ENCODE results near the gene CCDC198.

The CCDC198 gene

GRCh38 chr14:57495416-57495815 is 1.8 kb upstream of the CCDC198 start:
- Histone ChIP-seq H3K4me3 (ENCODE audit: low read length) (no peak overlapping the region), H3K27me3 (ENCODE audit: insufficient read depth, low read length) (no peaks in the 10 kb centered on the region), H3K4me1 (ENCODE audit: insufficient read depth, low read length) (peaks cover 17% of the 10 kb centered on the region), H3K36me3 (ENCODE audit: insufficient read depth, low read length) (no peaks in the 10 kb centered on the region), H3K27ac (ENCODE audit: low read depth, low read length) (no peak overlapping the region), H3K9me3 (ENCODE audit: insufficient read depth, low read depth, low read length) (no peaks in the 10 kb centered on the region), H3K9ac (ENCODE audit: low read depth, low read length) (no peak overlapping the region)
- WGBS: 100% methylated on average over 2 of the region's 2 CpGs

DNA sequence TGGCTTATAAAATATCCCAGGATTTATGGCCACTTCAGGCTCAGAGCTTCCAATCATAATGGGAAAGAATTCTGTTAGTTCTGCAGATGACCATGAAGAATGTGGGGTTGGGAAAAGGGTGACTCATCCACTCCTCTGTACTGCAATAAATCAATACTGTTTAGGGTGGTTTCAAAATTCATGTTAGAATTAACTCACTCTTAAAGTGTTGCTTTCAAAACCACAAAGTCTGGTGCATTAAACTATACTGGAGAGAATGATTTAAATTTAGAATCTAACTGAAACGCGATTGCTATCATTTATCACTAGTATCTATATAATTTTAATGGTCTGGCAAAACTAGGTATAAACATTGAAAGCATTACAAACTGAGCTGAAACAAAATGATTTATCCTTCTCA is 798 bp downstream of the CCDC198 start:
- no peak overlapping the region for H3K4me3 ChIP-seq (ENCODE audit: low read length)
- no peaks in the 10 kb centered on the region for H3K36me3 ChIP-seq (ENCODE audit: insufficient read depth, low read length)
- WGBS: no CpG with 5 or more reads among the region's 2 CpGs
- no peaks in the 10 kb centered on the region for H3K27me3 ChIP-seq (ENCODE audit: insufficient read depth, low read length)
- no peaks in the 10 kb centered on the region for H3K9me3 ChIP-seq (ENCODE audit: insufficient read depth, low read depth, low read length)
- no peak overlapping the region for H3K27ac ChIP-seq (ENCODE audit: low read depth, low read length)
- peaks cover 17% of the 10 kb centered on the region for H3K4me1 ChIP-seq (ENCODE audit: insufficient read depth, low read length)
- no peak overlapping the region for H3K9ac ChIP-seq (ENCODE audit: low read depth, low read length)

- peaks cover 17% of the 10 kb centered on the region for H3K4me1 ChIP-seq (ENCODE audit: insufficient read depth, low read length)
- H3K4me3 ChIP-seq (ENCODE audit: low read length): no peak overlapping the region
- no peaks in the 10 kb centered on the region for H3K27me3 ChIP-seq (ENCODE audit: insufficient read depth, low read length)
- no peak overlapping the region for H3K9ac ChIP-seq (ENCODE audit: low read depth, low read length)
- no peak overlapping the region for H3K27ac ChIP-seq (ENCODE audit: low read depth, low read length)
- H3K36me3 ChIP-seq (ENCODE audit: insufficient read depth, low read length): no peaks in the 10 kb centered on the region
- 93% methylated on average over 1 of the region's 1 CpG for WGBS
- H3K9me3 ChIP-seq (ENCODE audit: insufficient read depth, low read depth, low read length): no peaks in the 10 kb centered on the region
Observed at GRCh38 chr14:57491640-57492039, 2.0 kb downstream of the CCDC198 start.

- H3K27me3 ChIP-seq (ENCODE audit: insufficient read depth, low read length): no peaks in the 10 kb centered on the region
Observed at GRCh38 chr14:57487771-57488170, 5.9 kb downstream of the CCDC198 start.

GRCh38 chr14:57486767-57487379 is 6.8 kb downstream of the CCDC198 start:
- WGBS: 57% methylated on average over 2 of the region's 3 CpGs
- H3K9ac ChIP-seq (ENCODE audit: low read depth, low read length): no peak overlapping the region
- H3K27ac ChIP-seq (ENCODE audit: low read depth, low read length): no peak overlapping the region
- H3K4me3 ChIP-seq (ENCODE audit: low read length): no peak overlapping the region
- H3K27me3 ChIP-seq (ENCODE audit: insufficient read depth, low read length): no peaks in the 10 kb centered on the region
- no peaks in the 10 kb centered on the region for H3K9me3 ChIP-seq (ENCODE audit: insufficient read depth, low read depth, low read length)
- H3K4me1 ChIP-seq (ENCODE audit: insufficient read depth, low read length): no peaks in the 10 kb centered on the region
- H3K36me3 ChIP-seq (ENCODE audit: insufficient read depth, low read length): no peaks in the 10 kb centered on the region

More at GRCh38 chr14:57487771-57488170, 5.9 kb downstream of the CCDC198 start:
- Histone ChIP-seq H3K36me3 (ENCODE audit: insufficient read depth, low read length) (no peaks in the 10 kb centered on the region), H3K4me1 (ENCODE audit: insufficient read depth, low read length) (peaks cover 4% of the 10 kb centered on the region; the same call in 1 of the 2 replicates), H3K9ac (ENCODE audit: low read depth, low read length) (no peak overlapping the region), H3K4me3 (ENCODE audit: low read length) (no peak overlapping the region), H3K27ac (ENCODE audit: low read depth, low read length) (no peak overlapping the region), H3K9me3 (ENCODE audit: insufficient read depth, low read depth, low read length) (no peaks in the 10 kb centered on the region)
- 93% methylated on average over 1 of the region's 1 CpG for WGBS

DNA sequence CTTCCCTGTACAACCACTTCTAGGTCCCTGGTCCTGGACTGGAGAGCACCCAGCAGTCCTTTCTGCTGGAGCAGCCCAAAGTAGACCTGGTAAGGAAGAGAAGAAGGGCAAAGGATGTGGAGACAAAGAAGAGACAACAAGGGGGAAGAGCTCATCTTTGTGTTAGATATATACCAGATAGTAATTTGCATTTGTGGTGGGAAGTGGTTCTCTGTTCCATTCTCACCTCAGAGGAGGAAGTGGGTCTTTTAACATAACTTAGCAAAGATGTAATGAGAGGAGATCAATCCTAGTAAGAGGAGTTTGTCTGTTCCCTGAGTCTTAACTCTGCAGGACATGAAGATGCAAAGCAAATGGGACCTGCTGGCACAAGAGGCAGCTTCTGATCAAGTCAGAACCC is 8.0 kb downstream of the CCDC198 start:
- no peaks in the 10 kb centered on the region for H3K9me3 ChIP-seq (ENCODE audit: insufficient read depth, low read depth, low read length)
- H3K27me3 ChIP-seq (ENCODE audit: insufficient read depth, low read length): no peaks in the 10 kb centered on the region
- H3K4me1 ChIP-seq (ENCODE audit: insufficient read depth, low read length): no peaks in the 10 kb centered on the region
- H3K4me3 ChIP-seq (ENCODE audit: low read length): no peak overlapping the region
- no peak overlapping the region for H3K9ac ChIP-seq (ENCODE audit: low read depth, low read length)
- no peaks in the 10 kb centered on the region for H3K36me3 ChIP-seq (ENCODE audit: insufficient read depth, low read length)
- no peak overlapping the region for H3K27ac ChIP-seq (ENCODE audit: low read depth, low read length)

GRCh38 chr14:57482120-57482519 is 11.5 kb downstream of the CCDC198 start:
- no peaks in the 10 kb centered on the region for H3K4me1 ChIP-seq (ENCODE audit: insufficient read depth, low read length)
- no peak overlapping the region for H3K4me3 ChIP-seq (ENCODE audit: low read length)
- H3K27ac ChIP-seq (ENCODE audit: low read depth, low read length): no peak overlapping the region
- H3K9ac ChIP-seq (ENCODE audit: low read depth, low read length): no peak overlapping the region
- H3K36me3 ChIP-seq (ENCODE audit: insufficient read depth, low read length): no peaks in the 10 kb centered on the region
- H3K27me3 ChIP-seq (ENCODE audit: insufficient read depth, low read length): no peaks in the 10 kb centered on the region
- no peaks in the 10 kb centered on the region for H3K9me3 ChIP-seq (ENCODE audit: insufficient read depth, low read depth, low read length)
- 77% methylated on average over 3 of the region's 3 CpGs for WGBS

- WGBS: 94% methylated on average over 1 of the region's 1 CpG
Observed at GRCh38 chr14:57480051-57480450, 13.6 kb downstream of the CCDC198 start.

GRCh38 chr14:57479197-57479596 is 14.5 kb downstream of the CCDC198 start:
- Histone ChIP-seq H3K4me3 (ENCODE audit: low read length) (no peak overlapping the region), H3K9me3 (ENCODE audit: insufficient read depth, low read depth, low read length) (no peaks in the 10 kb centered on the region), H3K27ac (ENCODE audit: low read depth, low read length) (no peak overlapping the region), H3K9ac (ENCODE audit: low read depth, low read length) (no peak overlapping the region), H3K36me3 (ENCODE audit: insufficient read depth, low read length) (no peaks in the 10 kb centered on the region), H3K27me3 (ENCODE audit: insufficient read depth, low read length) (no peaks in the 10 kb centered on the region), H3K4me1 (ENCODE audit: insufficient read depth, low read length) (no peaks in the 10 kb centered on the region)
- WGBS: 88% methylated on average over 1 of the region's 1 CpG

More at GRCh38 chr14:57480051-57480450, 13.6 kb downstream of the CCDC198 start:
- Histone ChIP-seq H3K4me3 (ENCODE audit: low read length) (no peak overlapping the region), H3K36me3 (ENCODE audit: insufficient read depth, low read length) (no peaks in the 10 kb centered on the region), H3K9me3 (ENCODE audit: insufficient read depth, low read depth, low read length) (no peaks in the 10 kb centered on the region), H3K9ac (ENCODE audit: low read depth, low read length) (no peak overlapping the region), H3K4me1 (ENCODE audit: insufficient read depth, low read length) (no peaks in the 10 kb centered on the region), H3K27ac (ENCODE audit: low read depth, low read length) (no peak overlapping the region), H3K27me3 (ENCODE audit: insufficient read depth, low read length) (no peaks in the 10 kb centered on the region)

- Histone ChIP-seq H3K4me3 (ENCODE audit: low read length) (no peak overlapping the region), H3K27me3 (ENCODE audit: insufficient read depth, low read length) (no peaks in the 10 kb centered on the region), H3K9me3 (ENCODE audit: insufficient read depth, low read depth, low read length) (no peaks in the 10 kb centered on the region), H3K27ac (ENCODE audit: low read depth, low read length) (no peak overlapping the region), H3K4me1 (ENCODE audit: insufficient read depth, low read length) (no peaks in the 10 kb centered on the region), H3K36me3 (ENCODE audit: insufficient read depth, low read length) (no peaks in the 10 kb centered on the region), H3K9ac (ENCODE audit: low read depth, low read length) (no peak overlapping the region)
- WGBS: 87% methylated on average over 2 of the region's 2 CpGs
Observed at GRCh38 chr14:57478050-57478449, 15.6 kb downstream of the CCDC198 start.

GRCh38 chr14:57470909-57471308 is 22.7 kb downstream of the CCDC198 start:
- Histone ChIP-seq H3K36me3 (ENCODE audit: insufficient read depth, low read length) (no peaks in the 10 kb centered on the region), H3K9ac (ENCODE audit: low read depth, low read length) (no peak overlapping the region), H3K4me3 (ENCODE audit: low read length) (no peak overlapping the region), H3K9me3 (ENCODE audit: insufficient read depth, low read depth, low read length) (no peaks in the 10 kb centered on the region), H3K27me3 (ENCODE audit: insufficient read depth, low read length) (no peaks in the 10 kb centered on the region), H3K4me1 (ENCODE audit: insufficient read depth, low read length) (no peaks in the 10 kb centered on the region), H3K27ac (ENCODE audit: low read depth, low read length) (no peak overlapping the region)
- WGBS: 100% methylated on average over 1 of the region's 1 CpG

All from HUES64 (cell line).